ENCODE data around the gene SMAD9. TPM values are rescaled to one million over a fixed set of nuclear protein-coding genes. Genes with fewer than 3 reads are reported as not detected.

Gene SMAD9
- 1 to 10 TPM in 3 of 6 donors, under 1 TPM in 3; 0.32 to 1.6 (median 1.0) TPM for total RNA-seq
- polyA plus RNA-seq, result 1 to 10 TPM in 1 of 2 donors, under 1 TPM in 1; 0.68 to 1.3 TPM

- no peaks in the 10 kb centered on the region for H3K36me3 ChIP-seq
- FAIRE-seq, result no peak
- peak within 1 kb of the TSS in 1 of 4 donors; percentile 28 for H3K27ac ChIP-seq
- no peaks in the 10 kb centered on the region for H3K9me3 ChIP-seq
- H3K27me3 ChIP-seq, result peaks cover 0 to 12% (median 5%) of the 10 kb centered on the region in 4 donors
- no peak for TF ChIP-seq CTCF (IDR thresholded peaks at IDR 0.05)
- peak within 1 kb of the TSS in 3 of 4 donors; percentile 37 to 55 (median 43) for H3K4me3 ChIP-seq
- 1% methylated on average over 40 to 104 of the region's 104 CpGs for WGBS, 2 donors
- peak; percentile 59 to 88 (median 70) for DNase-seq
- intact Hi-C loops (cut with DNase I), result no loop called here
- no peaks in the 10 kb centered on the region for H3K4me1 ChIP-seq
- ATAC-seq, result peak; percentile 71 to 89 (median 78)
Measured at GRCh38 chr13:36919833-36920615, at the start of gene SMAD9. Gene SMAD9, minus strand, starts transcription at chr13:36920238. Its CDS starts 40,549 bp downstream, at chr13:36879689.

GRCh38 chr13:36966404-36966803 lies 46.4 kb upstream of the SMAD9 start:
- Histone ChIP-seq H3K27ac (no peak overlapping the region), H3K4me1 (no peaks in the 10 kb centered on the region), H3K4me3 (no peak overlapping the region), H3K36me3 (peaks cover 0 to 61% (median 11%) of the 10 kb centered on the region in 3 donors), H3K9me3 (no peaks in the 10 kb centered on the region), H3K27me3 (no peaks in the 10 kb centered on the region)
- FAIRE-seq (no peak), DNase-seq (no peak), ATAC-seq (no peak)
- intact Hi-C loops (cut with DNase I), result no loop called here
- TF ChIP-seq CTCF (IDR thresholded peaks at IDR 0.05), result no peak
- WGBS, 2 donors, result 91 to 92% methylated on average over 4 of the region's 4 CpGs

- WGBS, 2 donors, result 80 to 84% methylated on average over 2 of the region's 2 CpGs
- no peak for ATAC-seq
Measured at GRCh38 chr13:36965767-36966166, 45.7 kb upstream of the SMAD9 start.

GRCh38 chr13:36959456-36960116 lies 39.5 kb upstream of the SMAD9 start:
- Histone ChIP-seq H3K4me1 (no peaks in the 10 kb centered on the region), H3K27me3 (no peaks in the 10 kb centered on the region), H3K9me3 (no peaks in the 10 kb centered on the region), H3K4me3 (no peak overlapping the region), H3K27ac (no peak overlapping the region), H3K36me3 (peaks cover 0 to 24% (median 12%) of the 10 kb centered on the region in 3 donors)
- intact Hi-C loops (cut with DNase I), result no loop called here
- ATAC-seq (no peak), FAIRE-seq (no peak), DNase-seq (no peak)
- no peak for TF ChIP-seq CTCF (IDR thresholded peaks at IDR 0.05)
- WGBS, 2 donors, result 90 to 95% methylated on average over 2 of the region's 2 CpGs

More at GRCh38 chr13:36965767-36966166, 45.7 kb upstream of the SMAD9 start:
- no peak for TF ChIP-seq CTCF (IDR thresholded peaks at IDR 0.05)
- Histone ChIP-seq H3K36me3 (peaks cover 0 to 55% (median 16%) of the 10 kb centered on the region in 3 donors), H3K4me3 (no peak overlapping the region), H3K4me1 (no peaks in the 10 kb centered on the region), H3K9me3 (no peaks in the 10 kb centered on the region), H3K27ac (no peak overlapping the region), H3K27me3 (no peaks in the 10 kb centered on the region)
- FAIRE-seq, result no peak
- intact Hi-C loops (cut with DNase I), result no loop called here
- DNase-seq, result no peak
